HEK293 (cell line): ENCODE data around the gene LRP1.

ENCODE experiments used
- EGR2 ChIP-seq: fragments of 450-650 bp; formaldehyde crosslinking; IDR thresholded peaks from 2 replicates; pipeline ENCODE4 v1.5.1; 2016; ENCODE audit warnings: low read depth, missing biosample characterization, missing genetic modification characterization
- KLF16 ChIP-seq: fragments of 450-650 bp; formaldehyde crosslinking; IDR thresholded peaks from 2 replicates; pipeline ENCODE4 v1.5.1; 2017; ENCODE audit warnings: missing biosample characterization, missing genetic modification characterization
- KLF8 ChIP-seq: fragments of 450-650 bp; formaldehyde crosslinking; IDR thresholded peaks from 2 replicates; pipeline ENCODE4 v1.5.1; 2016; ENCODE audit warnings: missing biosample characterization, missing genetic modification characterization
- SCRT1 ChIP-seq: fragments of 450-650 bp; formaldehyde crosslinking; IDR thresholded peaks from 2 replicates; pipeline ENCODE4 v1.5.1; 2016; ENCODE audit warnings: missing biosample characterization, missing genetic modification characterization, borderline replicate concordance
- YY2 ChIP-seq: fragments of 450-650 bp; formaldehyde crosslinking; IDR thresholded peaks from 2 replicates; pipeline ENCODE4 v1.5.1; 2016; ENCODE audit warnings: missing biosample characterization, missing genetic modification characterization
- ZNF140 ChIP-seq: fragments of 450-650 bp; formaldehyde crosslinking; IDR thresholded peaks from 2 replicates; pipeline ENCODE4 v1.5.1; 2016; ENCODE audit warnings: missing biosample characterization, missing genetic modification characterization
- ZNF175 ChIP-seq: fragments of 450-650 bp; formaldehyde crosslinking; IDR thresholded peaks from 2 replicates; pipeline ENCODE4 v1.5.1; 2016; ENCODE audit warnings: missing biosample characterization, missing genetic modification characterization
- ZNF19 ChIP-seq: fragments of 450-650 bp; formaldehyde crosslinking; IDR thresholded peaks from 2 replicates; pipeline ENCODE4; 2016; ENCODE audit warnings: missing biosample characterization, missing genetic modification characterization, low read depth
- ZNF211 ChIP-seq: fragments of 450-650 bp; formaldehyde crosslinking; IDR thresholded peaks from 2 replicates; pipeline ENCODE4 v1.5.1; 2016; ENCODE audit warnings: low read depth, missing biosample characterization, missing genetic modification characterization
- ZNF214 ChIP-seq: fragments of 450-650 bp; formaldehyde crosslinking; IDR thresholded peaks from 2 replicates; pipeline ENCODE4 v1.5.1; 2017; ENCODE audit warnings: missing biosample characterization, mild to moderate bottlenecking, missing genetic modification characterization, borderline replicate concordance
- ZNF311 ChIP-seq: fragments of 450-650 bp; formaldehyde crosslinking; IDR thresholded peaks from 2 replicates; pipeline ENCODE4 v1.5.1; 2017; ENCODE audit warnings: missing biosample characterization, missing genetic modification characterization, borderline replicate concordance
- ZNF324 ChIP-seq: fragments of 450-650 bp; formaldehyde crosslinking; IDR thresholded peaks from 2 replicates; pipeline ENCODE4 v1.5.1; 2016; ENCODE audit warnings: missing biosample characterization, missing genetic modification characterization
- ZNF335 ChIP-seq: fragments of 450-650 bp; formaldehyde crosslinking; conservative IDR thresholded peaks from 2 replicates; pipeline ENCODE4 v1.5.1; 2016; ENCODE audit warnings: missing biosample characterization, missing genetic modification characterization
- ZNF350 ChIP-seq: fragments of 450-650 bp; formaldehyde crosslinking; IDR thresholded peaks from 2 replicates; pipeline ENCODE4 v1.5.0; 2017; ENCODE audit warnings: missing biosample characterization, mild to moderate bottlenecking, missing genetic modification characterization
- ZNF585B ChIP-seq: fragments of 450-650 bp; formaldehyde crosslinking; IDR thresholded peaks from 2 replicates; pipeline ENCODE4 v1.5.1; 2016; ENCODE audit warnings: missing biosample characterization, missing genetic modification characterization
- ZNF837 ChIP-seq: fragments of 450-650 bp; formaldehyde crosslinking; IDR thresholded peaks from 2 replicates; pipeline ENCODE4 v1.5.1; 2016; ENCODE audit warnings: missing biosample characterization, missing genetic modification characterization
- TF ChIP-seq, protein P1 (sequence below): fragments of 450-650 bp; formaldehyde crosslinking; IDR thresholded peaks from 2 replicates; pipeline ENCODE4 v1.5.1; 2016; ENCODE audit warnings: missing biosample characterization, missing genetic modification characterization
- TF ChIP-seq, protein P2 (sequence below): fragments of 450-650 bp; formaldehyde crosslinking; IDR thresholded peaks from 2 replicates; pipeline ENCODE4 v1.5.1; 2016; ENCODE audit warnings: missing biosample characterization, missing genetic modification characterization
- TF ChIP-seq, protein P3 (sequence below): IDR thresholded peaks from 2 replicates; pipeline ENCODE4 v1.6.1; 2011; ENCODE audit warnings: mild to moderate bottlenecking, low read depth, low read length, borderline replicate concordance
- TF ChIP-seq, protein P4 (sequence below): fragments of 450-650 bp; formaldehyde crosslinking; IDR thresholded peaks from 2 replicates; pipeline ENCODE4 v1.5.1; 2016; ENCODE audit warnings: missing biosample characterization, missing genetic modification characterization
- TF ChIP-seq, protein P5 (sequence below): fragments of 450-650 bp; formaldehyde crosslinking; IDR thresholded peaks from 2 replicates; pipeline ENCODE4 v1.5.1; 2016; ENCODE audit warnings: missing biosample characterization, missing genetic modification characterization
- TF ChIP-seq, protein P6 (sequence below): fragments of 450-650 bp; formaldehyde crosslinking; IDR thresholded peaks from 2 replicates; pipeline ENCODE4 v1.5.1; 2016; ENCODE audit warnings: missing biosample characterization, missing genetic modification characterization
- TF ChIP-seq, protein P7 (sequence below): fragments of 450-650 bp; formaldehyde crosslinking; IDR thresholded peaks from 2 replicates; pipeline ENCODE4 v1.5.1; 2016; ENCODE audit warnings: missing biosample characterization, missing genetic modification characterization

Gene LRP1

DNA sequence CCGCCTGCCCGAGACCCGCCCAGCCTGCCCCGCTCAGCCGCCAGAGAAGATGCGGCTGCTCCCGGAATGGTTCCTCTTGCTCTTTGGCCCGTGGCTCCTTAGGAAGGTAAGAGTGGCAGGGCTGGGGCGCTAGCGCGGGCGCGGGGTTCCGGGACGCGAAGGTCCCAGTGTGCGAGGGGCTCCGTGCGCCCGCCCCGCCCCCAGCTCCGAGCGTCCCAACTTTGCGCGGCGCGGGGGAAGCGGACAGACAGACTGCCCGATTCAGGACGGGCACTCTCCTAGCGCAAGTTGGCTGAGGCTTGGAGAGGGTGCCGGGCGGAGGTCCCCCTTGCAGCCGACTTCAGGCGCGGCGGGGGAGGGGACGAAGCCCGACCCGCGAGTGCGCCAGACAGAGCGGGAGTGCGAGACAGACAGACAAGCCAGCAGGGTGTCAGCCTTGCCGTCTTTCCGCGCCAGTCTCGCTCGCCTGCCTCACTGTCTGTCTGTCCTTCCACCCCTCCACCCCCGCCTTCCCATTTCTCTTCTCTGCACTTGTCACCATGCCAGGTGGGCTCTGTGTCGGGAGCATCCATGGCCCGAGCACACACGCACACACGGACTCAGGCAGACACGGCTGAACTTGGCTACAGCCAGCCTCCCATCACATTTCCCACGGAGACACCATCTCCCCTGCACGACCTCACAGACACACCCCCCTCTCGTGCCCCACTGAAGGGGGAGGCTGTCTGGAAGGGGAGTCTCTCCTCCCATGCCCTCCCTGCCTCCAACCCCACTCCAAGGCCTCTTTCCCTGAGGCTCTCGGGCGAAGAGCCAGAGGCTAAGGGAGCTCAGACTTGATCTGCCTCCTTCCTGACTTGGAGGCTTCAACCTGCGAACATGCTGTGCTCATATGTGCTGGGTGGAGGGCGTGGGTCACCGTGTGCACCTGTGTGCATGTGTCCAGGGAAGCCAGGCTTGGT, 88.9 kb downstream of the LRP1 start (continued):
- TF ChIP-seq, protein P1, sequence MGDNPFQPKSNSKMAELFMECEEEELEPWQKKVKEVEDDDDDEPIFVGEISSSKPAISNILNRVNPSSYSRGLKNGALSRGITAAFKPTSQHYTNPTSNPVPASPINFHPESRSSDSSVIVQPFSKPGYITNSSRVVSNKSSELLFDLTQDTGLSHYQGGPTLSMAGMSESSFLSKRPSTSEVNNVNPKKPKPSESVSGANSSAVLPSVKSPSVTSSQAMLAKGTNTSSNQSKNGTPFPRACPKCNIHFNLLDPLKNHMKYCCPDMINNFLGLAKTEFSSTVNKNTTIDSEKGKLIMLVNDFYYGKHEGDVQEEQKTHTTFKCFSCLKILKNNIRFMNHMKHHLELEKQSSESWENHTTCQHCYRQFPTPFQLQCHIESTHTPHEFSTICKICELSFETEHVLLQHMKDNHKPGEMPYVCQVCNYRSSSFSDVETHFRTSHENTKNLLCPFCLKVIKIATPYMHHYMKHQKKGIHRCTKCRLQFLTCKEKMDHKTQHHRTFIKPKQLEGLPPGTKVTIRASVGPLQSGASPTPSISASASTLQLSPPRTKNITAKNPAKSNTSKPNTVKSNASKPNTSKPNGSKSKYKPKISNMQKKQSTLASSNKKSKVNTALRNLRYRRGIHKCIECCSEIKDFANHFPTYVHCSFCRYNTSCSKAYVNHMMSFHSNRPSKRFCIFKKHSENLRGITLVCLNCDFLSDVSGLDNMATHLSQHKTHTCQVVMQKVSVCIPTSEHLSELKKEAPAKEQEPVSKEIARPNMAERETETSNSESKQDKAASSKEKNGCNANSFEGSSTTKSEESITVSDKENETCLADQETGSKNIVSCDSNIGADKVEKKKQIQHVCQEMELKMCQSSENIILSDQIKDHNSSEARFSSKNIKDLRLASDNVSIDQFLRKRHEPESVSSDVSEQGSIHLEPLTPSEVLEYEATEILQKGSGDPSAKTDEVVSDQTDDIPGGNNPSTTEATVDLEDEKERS (tag by site-specific recombination), result no peak
- TF ChIP-seq, protein P2, sequence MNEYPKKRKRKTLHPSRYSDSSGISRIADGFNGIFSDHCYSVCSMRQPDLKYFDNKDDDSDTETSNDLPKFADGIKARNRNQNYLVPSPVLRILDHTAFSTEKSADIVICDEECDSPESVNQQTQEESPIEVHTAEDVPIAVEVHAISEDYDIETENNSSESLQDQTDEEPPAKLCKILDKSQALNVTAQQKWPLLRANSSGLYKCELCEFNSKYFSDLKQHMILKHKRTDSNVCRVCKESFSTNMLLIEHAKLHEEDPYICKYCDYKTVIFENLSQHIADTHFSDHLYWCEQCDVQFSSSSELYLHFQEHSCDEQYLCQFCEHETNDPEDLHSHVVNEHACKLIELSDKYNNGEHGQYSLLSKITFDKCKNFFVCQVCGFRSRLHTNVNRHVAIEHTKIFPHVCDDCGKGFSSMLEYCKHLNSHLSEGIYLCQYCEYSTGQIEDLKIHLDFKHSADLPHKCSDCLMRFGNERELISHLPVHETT (tag by site-specific recombination), result no peak
- TF ChIP-seq, protein P3, sequence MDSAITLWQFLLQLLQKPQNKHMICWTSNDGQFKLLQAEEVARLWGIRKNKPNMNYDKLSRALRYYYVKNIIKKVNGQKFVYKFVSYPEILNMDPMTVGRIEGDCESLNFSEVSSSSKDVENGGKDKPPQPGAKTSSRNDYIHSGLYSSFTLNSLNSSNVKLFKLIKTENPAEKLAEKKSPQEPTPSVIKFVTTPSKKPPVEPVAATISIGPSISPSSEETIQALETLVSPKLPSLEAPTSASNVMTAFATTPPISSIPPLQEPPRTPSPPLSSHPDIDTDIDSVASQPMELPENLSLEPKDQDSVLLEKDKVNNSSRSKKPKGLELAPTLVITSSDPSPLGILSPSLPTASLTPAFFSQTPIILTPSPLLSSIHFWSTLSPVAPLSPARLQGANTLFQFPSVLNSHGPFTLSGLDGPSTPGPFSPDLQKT, result no peak
- peak; percentile 35; the same call in 1 of the 2 replicates for TF ChIP-seq YY2
- TF ChIP-seq ZNF350 (tag by site-specific recombination), result no peak
- TF ChIP-seq ZNF335, result peak; percentile 88
- peak; percentile 85 for TF ChIP-seq KLF16 (tag by site-specific recombination)
- TF ChIP-seq, protein P4, sequence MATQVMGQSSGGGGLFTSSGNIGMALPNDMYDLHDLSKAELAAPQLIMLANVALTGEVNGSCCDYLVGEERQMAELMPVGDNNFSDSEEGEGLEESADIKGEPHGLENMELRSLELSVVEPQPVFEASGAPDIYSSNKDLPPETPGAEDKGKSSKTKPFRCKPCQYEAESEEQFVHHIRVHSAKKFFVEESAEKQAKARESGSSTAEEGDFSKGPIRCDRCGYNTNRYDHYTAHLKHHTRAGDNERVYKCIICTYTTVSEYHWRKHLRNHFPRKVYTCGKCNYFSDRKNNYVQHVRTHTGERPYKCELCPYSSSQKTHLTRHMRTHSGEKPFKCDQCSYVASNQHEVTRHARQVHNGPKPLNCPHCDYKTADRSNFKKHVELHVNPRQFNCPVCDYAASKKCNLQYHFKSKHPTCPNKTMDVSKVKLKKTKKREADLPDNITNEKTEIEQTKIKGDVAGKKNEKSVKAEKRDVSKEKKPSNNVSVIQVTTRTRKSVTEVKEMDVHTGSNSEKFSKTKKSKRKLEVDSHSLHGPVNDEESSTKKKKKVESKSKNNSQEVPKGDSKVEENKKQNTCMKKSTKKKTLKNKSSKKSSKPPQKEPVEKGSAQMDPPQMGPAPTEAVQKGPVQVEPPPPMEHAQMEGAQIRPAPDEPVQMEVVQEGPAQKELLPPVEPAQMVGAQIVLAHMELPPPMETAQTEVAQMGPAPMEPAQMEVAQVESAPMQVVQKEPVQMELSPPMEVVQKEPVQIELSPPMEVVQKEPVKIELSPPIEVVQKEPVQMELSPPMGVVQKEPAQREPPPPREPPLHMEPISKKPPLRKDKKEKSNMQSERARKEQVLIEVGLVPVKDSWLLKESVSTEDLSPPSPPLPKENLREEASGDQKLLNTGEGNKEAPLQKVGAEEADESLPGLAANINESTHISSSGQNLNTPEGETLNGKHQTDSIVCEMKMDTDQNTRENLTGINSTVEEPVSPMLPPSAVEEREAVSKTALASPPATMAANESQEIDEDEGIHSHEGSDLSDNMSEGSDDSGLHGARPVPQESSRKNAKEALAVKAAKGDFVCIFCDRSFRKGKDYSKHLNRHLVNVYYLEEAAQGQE (tag by site-specific recombination), result no peak
- peak; percentile 59; the same call in 1 of the 2 replicates for TF ChIP-seq ZNF837 (tag by site-specific recombination)
- TF ChIP-seq, protein P5, sequence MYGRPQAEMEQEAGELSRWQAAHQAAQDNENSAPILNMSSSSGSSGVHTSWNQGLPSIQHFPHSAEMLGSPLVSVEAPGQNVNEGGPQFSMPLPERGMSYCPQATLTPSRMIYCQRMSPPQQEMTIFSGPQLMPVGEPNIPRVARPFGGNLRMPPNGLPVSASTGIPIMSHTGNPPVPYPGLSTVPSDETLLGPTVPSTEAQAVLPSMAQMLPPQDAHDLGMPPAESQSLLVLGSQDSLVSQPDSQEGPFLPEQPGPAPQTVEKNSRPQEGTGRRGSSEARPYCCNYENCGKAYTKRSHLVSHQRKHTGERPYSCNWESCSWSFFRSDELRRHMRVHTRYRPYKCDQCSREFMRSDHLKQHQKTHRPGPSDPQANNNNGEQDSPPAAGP, result peak; percentile 63; the same call in 1 of the 2 replicates
- TF ChIP-seq KLF8 (tag by site-specific recombination), result peak; percentile 58; the same call in 1 of the 2 replicates
- no peak for TF ChIP-seq SCRT1 (tag by site-specific recombination)
- TF ChIP-seq ZNF311 (tag by site-specific recombination), result no peak
- TF ChIP-seq ZNF211 (tag by site-specific recombination), result no peak
- no peak for TF ChIP-seq ZNF175 (tag by site-specific recombination)
- peak; percentile 64 for TF ChIP-seq EGR2 (tag by site-specific recombination)
- TF ChIP-seq ZNF585B (tag by site-specific recombination), result 0 out of 2 replicates have a peak, but pooled peaks have one; percentile 24
- TF ChIP-seq, protein P6, sequence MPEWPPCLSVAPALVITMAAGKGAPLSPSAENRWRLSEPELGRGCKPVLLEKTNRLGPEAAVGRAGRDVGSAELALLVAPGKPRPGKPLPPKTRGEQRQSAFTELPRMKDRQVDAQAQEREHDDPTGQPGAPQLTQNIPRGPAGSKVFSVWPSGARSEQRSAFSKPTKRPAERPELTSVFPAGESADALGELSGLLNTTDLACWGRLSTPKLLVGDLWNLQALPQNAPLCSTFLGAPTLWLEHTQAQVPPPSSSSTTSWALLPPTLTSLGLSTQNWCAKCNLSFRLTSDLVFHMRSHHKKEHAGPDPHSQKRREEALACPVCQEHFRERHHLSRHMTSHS, result no peak
- no peak for TF ChIP-seq ZNF19 (tag by site-specific recombination)
- no peak for TF ChIP-seq ZNF214 (tag by site-specific recombination)
- TF ChIP-seq ZNF140 (tag by site-specific recombination), result no peak
- TF ChIP-seq, protein P7, sequence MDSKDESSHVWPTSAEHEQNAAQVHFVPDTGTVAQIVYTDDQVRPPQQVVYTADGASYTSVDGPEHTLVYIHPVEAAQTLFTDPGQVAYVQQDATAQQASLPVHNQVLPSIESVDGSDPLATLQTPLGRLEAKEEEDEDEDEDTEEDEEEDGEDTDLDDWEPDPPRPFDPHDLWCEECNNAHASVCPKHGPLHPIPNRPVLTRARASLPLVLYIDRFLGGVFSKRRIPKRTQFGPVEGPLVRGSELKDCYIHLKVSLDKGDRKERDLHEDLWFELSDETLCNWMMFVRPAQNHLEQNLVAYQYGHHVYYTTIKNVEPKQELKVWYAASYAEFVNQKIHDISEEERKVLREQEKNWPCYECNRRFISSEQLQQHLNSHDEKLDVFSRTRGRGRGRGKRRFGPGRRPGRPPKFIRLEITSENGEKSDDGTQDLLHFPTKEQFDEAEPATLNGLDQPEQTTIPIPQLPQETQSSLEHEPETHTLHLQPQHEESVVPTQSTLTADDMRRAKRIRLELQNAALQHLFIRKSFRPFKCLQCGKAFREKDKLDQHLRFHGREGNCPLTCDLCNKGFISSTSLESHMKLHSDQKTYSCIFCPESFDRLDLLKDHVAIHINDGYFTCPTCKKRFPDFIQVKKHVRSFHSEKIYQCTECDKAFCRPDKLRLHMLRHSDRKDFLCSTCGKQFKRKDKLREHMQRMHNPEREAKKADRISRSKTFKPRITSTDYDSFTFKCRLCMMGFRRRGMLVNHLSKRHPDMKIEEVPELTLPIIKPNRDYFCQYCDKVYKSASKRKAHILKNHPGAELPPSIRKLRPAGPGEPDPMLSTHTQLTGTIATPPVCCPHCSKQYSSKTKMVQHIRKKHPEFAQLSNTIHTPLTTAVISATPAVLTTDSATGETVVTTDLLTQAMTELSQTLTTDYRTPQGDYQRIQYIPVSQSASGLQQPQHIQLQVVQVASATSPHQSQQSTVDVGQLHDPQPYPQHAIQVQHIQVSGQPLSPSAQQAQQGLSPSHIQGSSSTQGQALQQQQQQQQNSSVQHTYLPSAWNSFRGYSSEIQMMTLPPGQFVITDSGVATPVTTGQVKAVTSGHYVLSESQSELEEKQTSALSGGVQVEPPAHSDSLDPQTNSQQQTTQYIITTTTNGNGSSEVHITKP (tag by site-specific recombination), result peak; percentile 76
- TF ChIP-seq ZNF324 (tag by site-specific recombination), result peak; percentile 55; the same call in 1 of the 2 replicates
